WERI-Rb-1 (cell line): ENCODE data around the gene ALG12.

Experiments
- DNase-seq: peaks from one replicate; pipeline ENCODE4 v3.0.0-alpha.2; 2020
- H3K27ac ChIP-seq: fragments of 250-450 bp; sonication (Bioruptor Pico); 2 replicates; pipeline ENCODE4 v1.5.1; 2020; ENCODE audit warnings: mild to moderate bottlenecking, moderate library complexity
- H3K27me3 ChIP-seq: fragments of 250-450 bp; sonication (Bioruptor Pico); 2 replicates; pipeline ENCODE4 v1.5.1; 2021; ENCODE audit warnings: mild to moderate bottlenecking, low read depth, moderate library complexity; ENCODE audit not compliant: insufficient read depth, severe bottlenecking
- H3K36me3 ChIP-seq: fragments of 250-450 bp; sonication (Bioruptor Pico); 2 replicates; pipeline ENCODE4 v1.5.1; 2020; ENCODE audit warnings: mild to moderate bottlenecking, moderate library complexity
- H3K4me3 ChIP-seq: 2 replicates; pipeline ENCODE4 v1.5.1; 2011; ENCODE audit warnings: low read depth, mild to moderate bottlenecking, control low read depth, low read length
- H3K9me3 ChIP-seq: fragments of 250-450 bp; sonication (Bioruptor Pico); 2 replicates; pipeline ENCODE4 v1.5.1; 2021; ENCODE audit warnings: mild to moderate bottlenecking, moderate library complexity; ENCODE audit not compliant: severe bottlenecking
- CTCF ChIP-seq: IDR thresholded peaks from 2 replicates; pipeline ENCODE4 v1.5.1; 2011; ENCODE audit warnings: low read depth, mild to moderate bottlenecking, control low read depth, inconsistent platforms, low read length

ALG12 gene

GRCh38 chr22:49914256-49914655 lies 4.0 kb downstream of the ALG12 start:
- Histone ChIP-seq H3K27me3 (no peaks in the 10 kb centered on the region), H3K9me3 (no peaks in the 10 kb centered on the region), H3K36me3 (peaks cover 19% of the 10 kb centered on the region), H3K27ac (no peak overlapping the region), H3K4me3 (no peak overlapping the region)
- DNase-seq = no peak
- TF ChIP-seq CTCF = no peak

DNA sequence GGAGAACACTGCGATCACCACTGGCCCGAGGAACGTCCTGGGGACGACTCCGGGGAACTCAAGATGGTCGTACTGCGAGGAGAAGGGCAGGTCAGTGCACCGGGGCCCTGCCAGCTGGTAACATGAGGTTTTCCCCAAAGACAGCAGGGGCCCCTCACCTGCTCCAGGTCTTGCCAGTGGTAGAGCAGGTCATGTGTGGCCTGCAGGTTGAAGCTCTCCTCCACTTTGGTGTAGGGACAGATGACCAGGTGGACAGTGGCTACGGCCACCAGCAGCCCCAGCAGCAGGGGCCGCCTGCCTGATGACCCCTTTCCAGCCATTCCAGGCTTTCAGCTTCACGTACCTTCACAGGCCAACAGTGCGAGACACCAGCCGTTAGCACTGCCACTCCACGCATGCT lies 4.8 kb downstream of the ALG12 start:
- no peaks in the 10 kb centered on the region for H3K27me3 ChIP-seq
- no peak for TF ChIP-seq CTCF
- H3K36me3 ChIP-seq = peaks cover 21% of the 10 kb centered on the region
- no peak overlapping the region for H3K4me3 ChIP-seq
- no peaks in the 10 kb centered on the region for H3K9me3 ChIP-seq
- no peak for DNase-seq
- H3K27ac ChIP-seq = no peak overlapping the region

DNA sequence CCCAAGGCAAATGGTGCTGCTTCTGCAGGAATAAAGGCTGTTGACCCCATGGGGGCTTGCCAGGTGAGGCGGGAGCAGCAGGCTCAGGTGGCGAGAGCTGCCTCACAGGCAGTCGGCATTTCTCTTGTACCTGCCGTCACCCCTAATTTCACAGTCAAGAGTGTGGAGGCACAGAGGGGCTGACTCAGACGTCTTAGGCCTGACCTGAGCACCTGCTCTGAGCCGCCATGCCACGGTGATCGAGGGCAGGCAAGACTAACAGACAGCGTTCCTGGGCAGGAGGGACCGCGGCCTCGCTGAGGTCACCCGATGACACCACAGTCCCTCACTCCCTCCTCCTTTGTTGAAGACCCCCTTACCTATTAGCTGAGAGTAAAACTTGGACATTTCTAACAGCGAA lies 5.2 kb downstream of the ALG12 start:
- no peaks in the 10 kb centered on the region for H3K27me3 ChIP-seq
- DNase-seq = no peak
- no peaks in the 10 kb centered on the region for H3K9me3 ChIP-seq
- peaks cover 21% of the 10 kb centered on the region for H3K36me3 ChIP-seq
- no peak for TF ChIP-seq CTCF
- H3K4me3 ChIP-seq = no peak overlapping the region
- no peak overlapping the region for H3K27ac ChIP-seq

GRCh38 chr22:49911881-49912625 lies 6.2 kb downstream of the ALG12 start:
- no peak for DNase-seq
- H3K27ac ChIP-seq = no peak overlapping the region
- no peaks in the 10 kb centered on the region for H3K27me3 ChIP-seq
- H3K36me3 ChIP-seq = peaks cover 31% of the 10 kb centered on the region
- H3K4me3 ChIP-seq = no peak overlapping the region
- TF ChIP-seq CTCF = no peak
- no peaks in the 10 kb centered on the region for H3K9me3 ChIP-seq

DNA sequence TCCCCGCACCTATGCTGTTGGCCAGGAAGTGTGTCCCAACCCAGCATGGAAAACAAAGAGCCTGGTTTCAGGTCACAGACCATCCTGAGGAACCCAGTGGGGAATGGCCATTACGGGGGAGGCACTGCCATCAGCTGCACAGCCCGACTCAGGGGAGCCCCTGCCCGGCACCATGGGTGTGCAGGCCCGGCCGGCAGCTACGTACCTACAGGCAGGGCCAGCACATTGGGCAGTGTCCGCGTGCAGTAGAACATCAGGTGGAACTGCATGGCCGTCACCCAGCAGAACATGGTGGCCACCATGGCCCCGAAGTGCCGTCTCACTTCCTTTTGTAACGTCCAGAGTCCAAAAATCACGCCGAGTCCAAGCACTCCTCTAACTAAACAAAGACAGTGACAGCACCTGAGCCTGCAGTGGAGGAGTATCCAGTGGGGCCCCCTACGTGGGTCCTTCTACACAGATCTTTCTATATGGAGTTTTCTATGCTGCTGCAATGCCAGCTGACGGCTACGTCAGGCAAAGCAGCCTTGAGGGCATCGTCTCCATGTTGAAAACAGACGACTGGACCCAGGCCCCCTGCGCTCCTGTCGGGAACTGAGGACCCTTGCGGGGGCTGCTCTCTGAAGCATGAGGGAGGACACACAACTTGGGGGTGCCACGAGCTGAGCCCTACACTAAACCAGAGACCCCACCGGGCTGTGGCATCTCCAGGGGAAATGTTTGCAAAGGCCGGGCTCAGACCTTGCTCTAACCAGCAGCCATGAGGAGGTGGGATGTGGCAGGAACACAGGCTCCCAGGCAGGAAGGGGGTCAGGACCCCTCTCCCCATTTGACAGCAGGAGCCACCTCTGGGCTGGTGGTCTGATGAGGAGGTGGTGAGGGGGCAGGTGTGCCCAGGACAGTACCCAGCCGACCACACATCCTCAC lies 7.7 kb downstream of the ALG12 start:
- Histone ChIP-seq H3K36me3 (peaks cover 32% of the 10 kb centered on the region), H3K27me3 (no peaks in the 10 kb centered on the region), H3K9me3 (no peaks in the 10 kb centered on the region), H3K4me3 (no peak overlapping the region), H3K27ac (no peak overlapping the region)
- no peak for DNase-seq
- no peak for TF ChIP-seq CTCF
